Liver (tissue), 9 donors: ENCODE data around the gene METRN. TPM values are rescaled to one million over a fixed set of nuclear protein-coding genes. Genes with fewer than 3 reads are reported as not detected.

Experiments used
- DNase-seq: peaks from one replicate; pipeline ENCODE4 v3.0.0-alpha.2; 2017; ENCODE audit warnings: low spot score
- H3K27ac ChIP-seq, 2 donors: one replicate each; pipeline ENCODE4 v1.7.0; 2013; ENCODE audit warnings: inconsistent platforms in 2 of 2, low read length in 2 of 2, control low read depth in 1 of 2, low read depth in 1 of 2, mild to moderate bottlenecking in 1 of 2
- H3K27me3 ChIP-seq, 4 donors: one replicate each; pipeline versions ENCODE4 v1.6.1 to v1.7.0; 2013; ENCODE audit warnings: low read length in 3 of 4, inconsistent platforms in 1 of 4, mild to moderate bottlenecking in 1 of 4, moderate library complexity in 1 of 4; ENCODE audit not compliant: control insufficient read depth in 4 of 4, insufficient read depth in 4 of 4
- H3K36me3 ChIP-seq, 4 donors: one replicate each; pipeline versions ENCODE4 v1.6.1 to v1.7.0; 2013; ENCODE audit warnings: low read length in 3 of 4, mild to moderate bottlenecking in 3 of 4, low read depth in 1 of 4, moderate library complexity in 1 of 4; ENCODE audit not compliant: control insufficient read depth in 4 of 4, insufficient read depth in 3 of 4
- H3K4me1 ChIP-seq, 4 donors: one replicate each; pipeline versions ENCODE4 v1.6.1 to v1.7.0; 2013; ENCODE audit warnings: low read length in 3 of 4, mild to moderate bottlenecking in 3 of 4, moderate library complexity in 1 of 4; ENCODE audit not compliant: control insufficient read depth in 4 of 4, insufficient read depth in 4 of 4
- H3K4me3 ChIP-seq, 3 donors: one replicate each; pipeline versions ENCODE4 v1.6.1 to v1.7.0; 2013; ENCODE audit warnings: low read length in 3 of 3, control low read depth in 1 of 3, low read depth in 1 of 3, mild to moderate bottlenecking in 1 of 3
- H3K9ac ChIP-seq, 2 donors: one replicate each; pipeline ENCODE4 v1.7.0; 2013; ENCODE audit warnings: low read length in 2 of 2, mild to moderate bottlenecking in 2 of 2, moderate library complexity in 2 of 2, control low read depth in 1 of 2, low read depth in 1 of 2
- H3K9me3 ChIP-seq, 4 donors: one replicate each; pipeline versions ENCODE4 v1.6.1 to v1.7.0; 2013; ENCODE audit warnings: low read length in 3 of 4; ENCODE audit not compliant: control insufficient read depth in 4 of 4
- ATF3 ChIP-seq: IDR thresholded peaks from 2 replicates; pipeline ENCODE4 v1.6.1; 2016; ENCODE audit warnings: antibody characterized with exemption
- CTCF ChIP-seq: fragments of 150-350 bp; IDR thresholded peaks from 2 replicates; pipeline ENCODE4 v1.5.1; 2017; ENCODE audit warnings: improper control_type of control experiment, low read depth, low read length; ENCODE audit not compliant: missing input control
- EGR1 ChIP-seq, 2 donors: IDR thresholded peaks; 2 replicates each; pipeline ENCODE4 v1.6.1; 2016 to 2018; ENCODE audit warnings: antibody characterized with exemption in 2 of 2, low read depth in 2 of 2
- FOXA1 ChIP-seq: IDR thresholded peaks from 2 replicates; pipeline ENCODE4 v1.6.1; 2016; ENCODE audit warnings: antibody characterized with exemption
- FOXA2 ChIP-seq: IDR thresholded peaks from 2 replicates; pipeline ENCODE4 v1.6.1; 2016; ENCODE audit warnings: antibody characterized with exemption
- GABPA ChIP-seq, 2 donors: IDR thresholded peaks in 1 of 2; conservative IDR thresholded peaks in 1 of 2; 2 replicates each; pipeline ENCODE4 v1.6.1; 2016; ENCODE audit warnings: antibody characterized with exemption in 2 of 2, mild to moderate bottlenecking in 1 of 2, moderate library complexity in 1 of 2
- HNF4A ChIP-seq, 2 donors: conservative IDR thresholded peaks; 2 replicates each; pipeline ENCODE4 v1.6.1; 2016; ENCODE audit warnings: antibody characterized with exemption in 2 of 2, mild to moderate bottlenecking in 2 of 2
- HNF4G ChIP-seq: IDR thresholded peaks from 2 replicates; pipeline ENCODE4 v1.6.1; 2016; ENCODE audit warnings: antibody characterized with exemption
- JUND ChIP-seq, 2 donors: IDR thresholded peaks; 2 replicates each; pipeline ENCODE4 v1.6.1; 2016; ENCODE audit warnings: antibody characterized with exemption in 2 of 2
- MAX ChIP-seq: IDR thresholded peaks from 2 replicates; pipeline ENCODE4 v1.6.1; 2016; ENCODE audit warnings: antibody characterized with exemption
- NR2F2 ChIP-seq: IDR thresholded peaks from 2 replicates; pipeline ENCODE4 v1.6.1; 2016; ENCODE audit warnings: antibody characterized with exemption
- RAD21 ChIP-seq, 2 donors: IDR thresholded peaks; 2 replicates each; pipeline ENCODE4 v1.6.1; 2016; ENCODE audit warnings: antibody characterized with exemption in 2 of 2, mild to moderate bottlenecking in 2 of 2
- REST ChIP-seq: IDR thresholded peaks from 2 replicates; pipeline ENCODE4 v1.6.1; 2016; ENCODE audit warnings: antibody characterized with exemption, mild to moderate bottlenecking
- RXRA ChIP-seq, 2 donors: IDR thresholded peaks; 2 replicates each; pipeline ENCODE4 v1.6.1; 2017 to 2018; ENCODE audit warnings: antibody characterized with exemption in 2 of 2, mild to moderate bottlenecking in 1 of 2
- SP1 ChIP-seq: IDR thresholded peaks from 2 replicates; pipeline ENCODE4 v1.6.1; 2018; ENCODE audit warnings: antibody characterized with exemption, mild to moderate bottlenecking
- TAF1 ChIP-seq: conservative IDR thresholded peaks from 2 replicates; pipeline ENCODE4 v1.6.1; 2016; ENCODE audit warnings: antibody characterized with exemption, mild to moderate bottlenecking
- YY1 ChIP-seq: IDR thresholded peaks from 2 replicates; pipeline ENCODE4 v1.6.1; 2016; ENCODE audit warnings: antibody characterized with exemption, mild to moderate bottlenecking
- ZBTB33 ChIP-seq: IDR thresholded peaks from 2 replicates; pipeline ENCODE4 v1.6.1; 2016; ENCODE audit warnings: antibody characterized with exemption
- WGBS: extraction: QIAGEN DNeasy Blood & Tissue Kit; methylation state at CpG from one replicate; pipeline ENCODE4 v1.1.7; 2013; 5-methylcytosine and 5-hydroxymethylcytosine counted together
- polyA plus RNA-seq, 2 donors: library from polyadenylated mRNA; stranded (reverse) in 1 of 2; unstranded in 1 of 2; fragments of 200-250 nt in 1 of 2; fragments of >200 nt in 1 of 2; fragmentation: Nextera tagmentation in 1 of 2; extraction: Ambion mirVana in 1 of 2; gene quantifications; one replicate each; pipeline versions ENCODE4 v1.2.1 to v1.2.3, GENCODE V29; 2013 to 2015
- total RNA-seq, 2 donors: library from RNA; depleted of rRNA; stranded (reverse); fragments of >200 nt; gene quantifications; one replicate each; pipeline ENCODE4 v1.2.3, GENCODE V29; 2014
- donor health status: healthy.
- donor health status: healthy.
- donor health status: healthy.
- donor health status: healthy.
- donor health status: healthy.

The METRN gene
- total and polyA plus RNA-seq, 4 donors, result 4.6 to 22.9 (median 7.1) TPM

GRCh38 chr16:750485-750884 lies 35.6 kb downstream of the METRN start:
- 66% methylated on average over 9 of the region's 9 CpGs for WGBS
- Histone ChIP-seq H3K27me3 (no peaks in the 10 kb centered on the region), H3K9ac (no peak overlapping the region), H3K36me3 (no peaks in the 10 kb centered on the region), H3K9me3 (no peaks in the 10 kb centered on the region), H3K27ac (no peak overlapping the region), H3K4me1 (no peaks in the 10 kb centered on the region), H3K4me3 (no peak overlapping the region)
- TF ChIP-seq RXRA (IDR thresholded peaks at IDR 0.05) (no peak), HNF4A (conservative IDR thresholded peaks at IDR 0.05) (no peak), FOXA2 (no peak), GABPA (IDR thresholded peaks at IDR 0.05 in 1 of 2, conservative IDR thresholded peaks at IDR 0.05 in 1 of 2) (no peak)
- DNase-seq, result no peak

GRCh38 chr16:751152-752006 lies 36.5 kb downstream of the METRN start:
- no peak for DNase-seq
- Histone ChIP-seq H3K27me3 (no peaks in the 10 kb centered on the region), H3K4me1 (no peaks in the 10 kb centered on the region), H3K9ac (no peak overlapping the region), H3K27ac (no peak overlapping the region), H3K4me3 (no peak overlapping the region), H3K36me3 (no peaks in the 10 kb centered on the region), H3K9me3 (peaks cover 0 to 2% (median 0%) of the 10 kb centered on the region in 4 donors)
- TF ChIP-seq HNF4A (conservative IDR thresholded peaks at IDR 0.05) (no peak), ZBTB33 (no peak), TAF1 (no peak), REST (no peak), FOXA1 (no peak), CTCF (no peak), EGR1 (IDR thresholded peaks at IDR 0.05; ENCODE audit: low read depth in 2 of 2) (no peak), RAD21 (IDR thresholded peaks at IDR 0.05) (no peak), SP1 (no peak), FOXA2 (no peak), HNF4G (no peak), NR2F2 (no peak), RXRA (IDR thresholded peaks at IDR 0.05) (no peak), ATF3 (no peak), JUND (IDR thresholded peaks at IDR 0.05) (no peak), MAX (no peak), GABPA (IDR thresholded peaks at IDR 0.05 in 1 of 2, conservative IDR thresholded peaks at IDR 0.05 in 1 of 2) (no peak), YY1 (no peak)
- 52% methylated on average over 39 of the region's 39 CpGs for WGBS
